Middle frontal gyrus (tissue), 1 donor: Measurements from ENCODE around the gene MAP3K14.

Source experiments
- DNase-seq: peaks from one replicate; pipeline ENCODE4 v3.0.0-alpha.2; 2015; ENCODE audit warnings: low spot score; ENCODE audit errors: extremely low spot score

Gene MAP3K14

GRCh38 chr17:45317111-45317928 is 500 bp upstream of the MAP3K14 start:
- peak; percentile 100 for DNase-seq

DNA sequence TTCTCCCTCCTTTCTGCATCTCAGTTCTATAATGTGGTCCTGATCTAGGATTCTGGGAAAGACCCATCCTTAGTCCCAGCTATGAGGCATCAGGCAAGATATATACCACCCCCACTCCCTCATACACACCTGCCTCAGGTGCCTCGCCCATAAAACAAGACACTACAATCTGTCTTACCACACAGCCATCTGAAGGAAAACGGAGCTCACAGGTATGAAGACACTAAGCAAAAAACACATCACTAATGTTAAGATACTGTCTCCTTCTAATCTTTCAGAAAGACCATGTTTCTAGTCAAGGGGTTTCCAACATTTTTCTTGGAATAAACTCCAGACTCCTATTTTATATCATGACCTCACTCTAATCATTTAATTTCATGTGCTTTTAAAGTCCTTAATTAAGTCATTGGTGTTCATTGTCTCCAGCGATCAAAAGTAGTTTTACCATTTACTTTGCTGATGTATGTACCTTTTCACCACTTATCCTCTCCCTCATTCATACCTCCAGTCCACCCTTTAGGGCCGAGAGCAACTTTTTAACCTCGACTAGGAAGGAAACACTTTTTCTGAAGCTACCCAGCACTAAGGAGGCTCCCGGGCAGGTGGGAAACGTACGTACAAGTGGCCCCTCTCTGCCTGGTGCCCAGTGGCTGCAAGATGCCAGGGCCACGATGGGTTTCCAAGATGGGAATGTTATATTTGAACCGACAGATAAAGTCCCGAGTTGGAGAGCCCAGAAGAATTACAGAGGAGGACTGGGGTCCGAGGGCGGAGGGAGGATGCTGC is 979 bp downstream of the MAP3K14 start:
- DNase-seq: no peak

GRCh38 chr17:45314741-45315647 is 1.8 kb downstream of the MAP3K14 start:
- no peak for DNase-seq

DNA sequence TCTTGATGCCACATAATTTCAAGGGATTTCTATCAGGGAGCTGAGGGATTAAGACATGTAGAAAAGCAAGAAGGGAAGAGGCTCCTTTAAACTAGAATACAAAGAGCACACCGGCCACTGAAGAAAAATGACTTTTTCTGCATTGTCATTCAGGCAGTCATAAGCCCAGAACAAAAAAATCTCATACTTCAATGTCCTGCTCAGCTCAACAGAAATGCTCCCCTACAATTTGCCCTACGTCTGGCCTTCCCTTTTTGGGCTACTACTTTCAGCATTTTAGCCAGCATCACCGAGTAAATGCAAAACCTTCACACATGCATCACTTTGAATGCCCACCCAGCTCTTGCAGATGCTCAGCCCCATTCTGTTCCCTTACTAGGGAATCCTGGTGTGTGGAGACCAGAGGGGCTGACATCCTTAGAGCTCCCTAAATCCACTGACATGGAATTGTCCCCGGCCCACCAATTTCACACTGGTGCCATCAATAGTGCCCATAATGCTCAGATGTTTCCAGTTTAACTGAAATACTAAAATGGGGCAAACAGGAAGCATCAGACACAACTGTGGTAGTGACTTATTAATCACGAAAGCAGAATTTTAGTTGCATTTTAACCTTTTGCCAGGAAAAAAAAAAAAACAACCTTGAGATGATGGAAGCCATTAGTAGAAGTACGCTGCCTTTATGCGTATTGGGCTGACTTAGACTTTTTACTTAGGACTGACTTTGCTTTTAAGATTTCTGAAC is 2.7 kb downstream of the MAP3K14 start:
- DNase-seq: no peak

DNA sequence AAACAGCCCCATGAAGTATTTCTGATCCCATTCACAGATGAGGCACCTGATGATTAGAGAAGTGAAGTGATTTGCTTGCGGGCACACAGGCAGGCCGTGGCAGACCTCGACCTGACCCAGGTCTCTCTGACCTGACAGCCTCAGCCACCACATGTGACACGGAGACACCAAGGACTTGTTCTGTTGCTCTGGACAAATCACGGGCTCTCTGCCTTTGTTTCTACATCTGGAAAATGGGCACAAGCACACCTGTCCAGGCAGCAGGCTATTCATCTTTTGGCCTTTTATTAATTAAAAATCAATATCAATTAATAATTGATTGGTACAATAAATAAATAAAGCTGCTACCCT is 3.4 kb downstream of the MAP3K14 start:
- no peak for DNase-seq

GRCh38 chr17:45312477-45313420 is 4.1 kb downstream of the MAP3K14 start:
- DNase-seq: no peak

DNA sequence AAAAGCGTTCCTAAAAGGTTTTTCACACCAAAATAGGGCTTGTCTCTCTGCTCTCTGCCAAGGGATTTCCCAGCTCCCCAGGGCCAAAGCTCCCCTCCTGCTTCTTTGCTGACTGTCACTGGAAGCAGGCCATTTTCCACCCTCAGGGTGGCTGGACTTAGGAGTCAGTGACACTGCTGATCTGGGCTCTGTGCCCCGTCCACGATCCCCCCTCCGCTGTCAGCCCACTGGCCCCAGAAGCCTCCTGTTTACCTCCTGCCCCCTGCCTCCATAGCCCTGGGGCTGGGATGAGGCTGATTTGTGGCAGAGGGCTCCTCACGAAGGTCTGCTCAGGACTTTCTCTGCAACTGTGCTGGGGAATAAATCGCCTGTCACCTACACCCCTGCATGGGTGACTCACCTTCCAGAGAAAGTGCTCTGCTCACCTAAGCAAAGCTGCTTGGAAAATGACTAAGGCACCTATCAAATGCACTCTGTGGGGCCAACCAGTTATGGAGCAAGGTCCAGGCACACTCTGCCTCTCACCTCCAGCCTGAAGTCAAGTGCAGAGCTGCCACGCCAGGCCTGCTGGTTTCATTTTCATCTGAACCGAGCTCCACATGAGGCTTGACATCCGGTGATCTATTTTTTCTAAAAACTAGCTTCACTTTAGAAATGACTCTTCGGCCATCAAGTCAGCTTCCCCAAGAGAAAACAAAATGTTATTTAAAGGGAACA is 4.9 kb downstream of the MAP3K14 start:
- DNase-seq: no peak

GRCh38 chr17:45311401-45311759 is 5.4 kb downstream of the MAP3K14 start:
- DNase-seq: no peak

DNA sequence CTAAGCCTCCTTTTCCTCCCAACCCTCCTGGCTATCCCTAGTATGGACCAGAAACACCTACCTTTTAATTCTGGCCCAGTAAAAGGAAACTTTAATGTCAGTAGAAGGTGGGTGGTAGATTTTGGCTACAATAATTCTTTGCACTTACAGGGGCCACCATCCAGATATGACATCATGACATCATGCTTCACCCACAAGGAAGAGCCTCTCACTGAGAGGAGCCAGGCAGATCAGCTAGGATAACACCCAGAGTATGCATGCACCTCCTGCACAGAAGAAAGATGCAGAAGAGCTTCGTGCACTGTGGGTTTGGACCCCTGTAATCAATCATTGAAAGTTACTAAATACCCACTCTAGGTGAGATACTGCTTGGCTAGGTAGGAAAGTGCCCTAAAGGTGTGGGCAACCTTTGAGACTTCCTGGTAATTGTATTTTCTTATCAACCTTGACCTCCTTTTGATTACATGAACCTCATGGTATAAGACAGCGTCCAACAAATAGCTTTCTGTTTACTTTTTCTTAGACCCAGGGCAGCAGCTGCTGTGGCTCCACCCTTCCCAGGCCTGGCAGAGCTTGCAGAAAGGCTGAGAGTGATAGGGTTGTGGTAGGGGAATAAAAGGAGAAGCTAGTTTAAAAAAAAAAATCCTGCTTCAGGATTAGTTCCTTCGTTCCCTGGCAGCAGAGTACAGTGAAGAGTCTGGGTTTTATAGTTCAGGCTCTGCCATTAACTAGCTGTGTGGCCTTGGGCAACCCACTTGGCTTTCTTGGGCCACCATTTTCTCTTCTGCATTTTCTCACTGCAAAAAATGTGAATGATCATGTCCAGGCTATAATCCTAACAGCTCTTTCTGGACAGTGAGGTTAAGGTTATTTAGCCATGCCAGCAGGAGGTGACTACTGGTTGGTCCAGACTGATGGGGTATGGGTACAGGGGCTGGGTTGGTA is 6.2 kb downstream of the MAP3K14 start:
- no peak for DNase-seq

- DNase-seq: no peak
These were observed 7.4 kb downstream of the MAP3K14 start for GRCh38 chr17:45309400-45309799.

DNA sequence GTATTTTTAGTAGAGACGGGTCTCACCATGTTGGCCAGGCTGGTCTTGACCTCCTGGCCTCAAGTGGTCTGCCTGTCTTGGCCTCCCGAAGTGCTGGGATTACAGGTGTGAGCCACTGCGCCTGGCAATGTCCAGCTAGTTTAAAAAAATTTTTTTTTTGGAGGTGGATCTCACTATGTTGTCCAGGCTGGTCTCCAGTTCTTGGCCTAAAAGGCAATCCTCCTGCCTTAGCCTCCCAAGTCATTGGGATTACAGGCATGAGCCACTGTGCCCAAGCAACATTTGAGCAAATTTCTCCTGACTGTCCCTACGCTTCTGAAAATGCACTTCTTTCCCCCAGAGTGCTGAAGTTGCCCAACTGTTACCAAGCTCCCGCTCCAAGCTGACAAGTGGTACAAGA is 8.0 kb downstream of the MAP3K14 start:
- DNase-seq: no peak

GRCh38 chr17:45308016-45308365 is 8.8 kb downstream of the MAP3K14 start:
- DNase-seq: no peak

DNA sequence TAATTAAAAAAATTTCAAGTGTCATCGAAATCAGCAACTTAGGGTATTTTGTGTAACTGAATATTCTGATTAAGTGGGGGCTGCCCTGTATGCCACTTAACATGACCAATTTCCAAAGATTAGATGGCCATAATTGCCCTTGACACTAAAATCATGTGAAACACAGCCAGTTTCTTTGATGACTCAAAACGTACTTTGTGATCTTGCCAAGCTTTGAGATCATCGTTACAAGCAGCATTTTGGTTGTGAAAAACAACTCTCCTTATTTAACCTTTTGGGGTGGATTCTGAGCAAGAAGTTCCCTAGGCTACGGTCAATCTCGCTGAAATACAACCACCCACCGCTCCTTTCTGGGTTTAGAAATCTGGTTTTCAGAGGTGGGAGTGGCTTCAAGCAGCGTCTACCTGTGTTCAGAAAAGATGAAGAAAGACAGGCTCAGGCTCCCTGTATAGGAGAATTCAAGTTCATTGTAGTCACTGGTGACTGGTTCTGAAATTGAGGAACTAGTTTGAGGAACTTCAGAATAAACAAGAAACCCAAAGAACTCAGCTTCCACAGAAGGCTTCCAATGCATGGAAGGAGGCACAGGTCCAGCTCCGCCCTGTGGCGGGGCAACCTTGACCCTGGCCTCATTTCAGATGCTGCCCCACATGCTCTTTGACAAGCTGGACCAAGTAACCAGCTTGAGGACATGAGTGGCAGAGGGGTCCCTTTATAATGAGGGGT is 9.4 kb downstream of the MAP3K14 start:
- peak; percentile 20 for DNase-seq

GRCh38 chr17:45306623-45307022 is 10.2 kb downstream of the MAP3K14 start:
- no peak for DNase-seq

DNA sequence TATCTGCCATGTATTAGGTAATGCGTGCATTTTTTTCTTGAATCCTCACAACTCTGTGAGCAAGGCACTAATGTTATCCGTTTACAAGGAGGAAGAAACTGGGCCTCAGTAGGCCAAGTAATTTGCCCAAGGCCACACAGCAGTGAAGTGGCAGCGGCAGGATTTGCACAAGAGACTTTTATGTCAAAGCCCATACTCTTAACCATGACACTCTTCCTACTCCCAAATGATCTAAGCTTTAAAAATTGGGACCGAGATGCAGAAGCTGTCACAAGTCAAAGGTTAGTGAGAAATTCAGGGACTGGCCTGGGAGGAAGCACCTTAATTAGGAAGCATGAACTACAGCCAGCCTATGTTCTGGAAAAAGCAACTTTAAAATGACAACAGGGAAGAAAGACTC is 10.7 kb downstream of the MAP3K14 start:
- DNase-seq: no peak

- no peak for DNase-seq
These were observed 11.2 kb downstream of the MAP3K14 start for GRCh38 chr17:45305530-45306087.

- no peak for DNase-seq
These were observed 14.1 kb downstream of the MAP3K14 start for GRCh38 chr17:45302649-45303173.
